ENCODE measurements around the gene ZNF518A.

Gene ZNF518A

DNA sequence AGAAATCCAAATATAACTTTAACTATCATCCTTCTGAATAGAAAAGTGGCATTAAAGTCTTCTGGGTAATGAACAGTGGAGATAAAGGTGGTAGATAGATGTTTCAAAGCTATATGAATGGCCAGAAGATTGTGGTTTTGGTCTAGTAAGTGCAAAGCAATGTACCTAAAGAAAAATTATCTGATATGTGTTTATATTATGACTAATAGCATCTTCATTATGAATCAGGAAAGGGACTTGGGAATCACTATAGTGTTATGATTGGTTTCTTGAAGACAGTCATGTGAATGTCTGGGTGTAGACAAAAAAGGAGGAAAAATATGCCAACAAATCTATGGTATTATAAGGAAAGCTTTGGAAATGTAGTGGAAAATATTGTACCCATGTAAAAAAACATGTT is 3.0 kb downstream of the ZNF518A start:
- DNase-seq (ENCODE audit: low read depth) = peak; percentile 23
- no peak overlapping the region for H3K4me3 ChIP-seq (ENCODE audit: low read depth, low read length)
- TF ChIP-seq, protein P1, sequence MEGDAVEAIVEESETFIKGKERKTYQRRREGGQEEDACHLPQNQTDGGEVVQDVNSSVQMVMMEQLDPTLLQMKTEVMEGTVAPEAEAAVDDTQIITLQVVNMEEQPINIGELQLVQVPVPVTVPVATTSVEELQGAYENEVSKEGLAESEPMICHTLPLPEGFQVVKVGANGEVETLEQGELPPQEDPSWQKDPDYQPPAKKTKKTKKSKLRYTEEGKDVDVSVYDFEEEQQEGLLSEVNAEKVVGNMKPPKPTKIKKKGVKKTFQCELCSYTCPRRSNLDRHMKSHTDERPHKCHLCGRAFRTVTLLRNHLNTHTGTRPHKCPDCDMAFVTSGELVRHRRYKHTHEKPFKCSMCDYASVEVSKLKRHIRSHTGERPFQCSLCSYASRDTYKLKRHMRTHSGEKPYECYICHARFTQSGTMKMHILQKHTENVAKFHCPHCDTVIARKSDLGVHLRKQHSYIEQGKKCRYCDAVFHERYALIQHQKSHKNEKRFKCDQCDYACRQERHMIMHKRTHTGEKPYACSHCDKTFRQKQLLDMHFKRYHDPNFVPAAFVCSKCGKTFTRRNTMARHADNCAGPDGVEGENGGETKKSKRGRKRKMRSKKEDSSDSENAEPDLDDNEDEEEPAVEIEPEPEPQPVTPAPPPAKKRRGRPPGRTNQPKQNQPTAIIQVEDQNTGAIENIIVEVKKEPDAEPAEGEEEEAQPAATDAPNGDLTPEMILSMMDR (conservative IDR thresholded peaks at IDR 0.05; ENCODE audit: low read depth, low read length) = no peak

DNA sequence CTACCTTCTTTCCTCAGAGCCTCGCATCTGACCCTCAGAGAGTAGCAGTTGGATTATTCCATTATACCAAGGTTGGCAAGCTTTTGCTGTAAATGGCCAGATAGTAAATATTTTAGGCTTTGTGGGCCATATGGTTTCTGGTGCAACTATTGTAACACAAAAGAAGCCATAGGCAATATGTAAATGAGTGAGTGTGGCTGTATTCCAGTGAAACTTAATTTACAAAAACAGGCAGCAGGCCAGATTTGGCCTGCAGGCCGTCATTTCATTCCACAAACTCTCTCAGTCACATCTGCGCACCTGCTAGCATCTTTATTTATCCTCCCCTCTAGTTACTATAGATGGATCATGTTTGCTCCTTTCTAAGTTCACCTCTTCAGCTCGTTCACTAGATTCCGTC is 6.7 kb downstream of the ZNF518A start:
- TF ChIP-seq, protein P1 (conservative IDR thresholded peaks at IDR 0.05; ENCODE audit: low read depth, low read length) = no peak
- no peak overlapping the region for H3K4me3 ChIP-seq (ENCODE audit: low read depth, low read length)
- no peak for DNase-seq (ENCODE audit: low read depth)

DNA sequence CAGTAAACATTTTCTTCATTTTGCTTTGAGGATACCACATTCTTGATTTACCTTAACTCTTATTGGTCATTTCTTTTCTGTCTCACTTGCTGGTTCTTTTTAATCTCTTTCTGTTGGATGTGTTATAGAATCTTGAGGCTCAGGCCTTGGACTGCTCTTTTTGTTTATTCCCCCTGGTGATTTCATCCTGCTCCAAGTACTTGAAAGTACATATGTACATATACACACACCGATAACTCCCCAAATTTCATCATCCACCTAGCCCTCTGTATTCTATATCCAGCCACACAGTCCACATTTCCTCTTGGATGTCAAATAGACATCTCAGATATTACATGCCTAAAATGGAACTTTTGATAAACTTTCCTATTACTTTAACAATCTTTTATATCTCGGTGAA is 7.5 kb downstream of the ZNF518A start:
- H3K4me3 ChIP-seq (ENCODE audit: low read depth, low read length) = no peak overlapping the region
- DNase-seq (ENCODE audit: low read depth) = no peak
- TF ChIP-seq, protein P1 (conservative IDR thresholded peaks at IDR 0.05; ENCODE audit: low read depth, low read length) = no peak

DNA sequence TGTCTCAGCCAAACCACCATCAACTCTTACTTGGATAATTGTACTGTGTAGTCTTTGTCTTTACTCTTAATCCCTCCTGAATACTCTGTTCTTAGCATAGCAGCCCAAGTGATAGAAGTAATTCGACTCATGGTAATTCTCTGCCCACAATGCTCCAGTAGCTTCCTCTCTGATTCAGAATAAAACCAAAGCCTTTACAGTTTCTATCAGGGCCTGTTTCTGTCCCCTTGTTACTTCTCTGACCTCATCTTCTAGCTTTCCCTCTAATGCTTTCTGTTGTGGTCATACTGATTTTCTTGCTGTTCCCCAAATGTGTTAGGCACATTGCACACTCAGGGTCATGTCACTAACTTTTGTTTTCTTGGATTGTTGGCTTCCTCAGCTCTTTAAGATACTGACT is 8.0 kb downstream of the ZNF518A start:
- TF ChIP-seq, protein P1 (conservative IDR thresholded peaks at IDR 0.05; ENCODE audit: low read depth, low read length) = no peak
- no peak overlapping the region for H3K4me3 ChIP-seq (ENCODE audit: low read depth, low read length)
- DNase-seq (ENCODE audit: low read depth) = no peak

DNA sequence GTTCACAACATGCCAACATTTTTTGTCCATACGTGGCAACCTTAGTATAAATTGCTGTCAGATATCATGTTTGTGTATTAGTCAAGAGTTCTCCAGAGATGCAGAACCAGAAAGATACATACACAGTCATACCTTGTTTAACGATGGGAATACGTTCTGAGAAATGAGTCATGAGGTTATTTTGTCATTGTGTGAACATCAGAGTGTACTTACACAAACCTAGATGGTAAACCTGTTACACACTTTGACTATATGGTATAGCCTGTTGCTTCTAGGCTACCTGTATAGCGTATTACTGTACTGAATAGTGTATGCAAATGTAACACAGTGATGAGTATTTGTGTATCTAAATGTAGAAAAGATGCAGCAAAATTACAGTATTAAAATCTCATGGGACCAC is 22.3 kb downstream of the ZNF518A start:
- TF ChIP-seq, protein P1 (conservative IDR thresholded peaks at IDR 0.05; ENCODE audit: low read depth, low read length) = no peak
- no peak for DNase-seq (ENCODE audit: low read depth)
- H3K4me3 ChIP-seq (ENCODE audit: low read depth, low read length) = no peak overlapping the region

DNA sequence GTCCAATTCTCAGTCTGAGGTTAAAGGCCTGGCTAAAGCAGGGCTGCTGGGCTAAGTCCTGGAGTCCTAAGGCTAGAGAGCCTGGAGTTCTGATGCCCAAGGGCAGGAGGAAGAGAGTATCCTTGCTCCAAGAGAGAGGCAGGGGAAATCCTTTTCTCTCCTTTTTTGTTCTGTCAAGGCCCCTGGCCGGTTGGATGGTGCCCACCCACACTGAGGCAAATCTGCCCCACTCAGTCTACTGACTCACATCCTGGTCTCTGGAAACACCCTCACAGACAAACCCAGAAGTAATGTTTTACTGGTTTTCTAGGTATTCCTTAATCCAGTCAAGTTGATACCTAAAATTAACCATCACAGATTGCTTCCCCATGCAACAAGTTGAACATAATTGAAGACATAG is 23.0 kb downstream of the ZNF518A start:
- H3K4me3 ChIP-seq (ENCODE audit: low read depth, low read length) = no peak overlapping the region
- TF ChIP-seq, protein P1 (conservative IDR thresholded peaks at IDR 0.05; ENCODE audit: low read depth, low read length) = no peak
- no peak for DNase-seq (ENCODE audit: low read depth)

DNA sequence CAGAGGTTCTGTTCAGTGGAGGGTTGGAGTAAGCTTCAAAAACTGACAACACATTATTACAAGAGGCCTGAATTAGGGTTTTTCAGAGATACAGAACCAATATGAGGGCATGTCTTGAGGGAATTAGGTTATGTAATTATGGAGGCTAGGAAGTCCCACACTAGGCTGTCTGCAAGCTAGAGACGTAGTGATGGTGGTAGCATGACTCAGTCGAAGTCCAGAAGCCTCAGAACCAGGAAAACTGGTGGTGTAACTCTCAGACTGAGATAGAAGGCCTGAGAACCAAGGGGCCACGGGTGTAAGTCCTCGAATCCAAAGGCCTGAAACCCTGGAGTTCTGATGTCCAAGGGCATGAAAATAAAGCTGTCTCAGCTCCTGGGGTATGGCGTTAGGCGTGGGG is 35.6 kb downstream of the ZNF518A start:
- H3K4me3 ChIP-seq (ENCODE audit: low read depth, low read length) = no peak overlapping the region
- TF ChIP-seq, protein P1 (conservative IDR thresholded peaks at IDR 0.05; ENCODE audit: low read depth, low read length) = no peak
- DNase-seq (ENCODE audit: low read depth) = no peak
